NCI-H446 treated with DMSO at 0.1 percent for 48 hours (cell line): ENCODE results near the gene GNAT2.

ENCODE experiments used
- DNase-seq: peaks from one replicate; lab custom pipeline; 2025; lab: John Stamatoyannopoulos, UW

The GNAT2 gene

GRCh38 chr1:109610609-109611307, 8.7 kb downstream of the GNAT2 start:
- DNase-seq, result no peak

GRCh38 chr1:109609881-109610280, 9.5 kb downstream of the GNAT2 start:
- no peak for DNase-seq

- no peak for DNase-seq
Observed at GRCh38 chr1:109605381-109605780, 14.0 kb downstream of the GNAT2 start.

GRCh38 chr1:109603229-109603628, 16.2 kb downstream of the GNAT2 start:
- DNase-seq, result no peak

DNA sequence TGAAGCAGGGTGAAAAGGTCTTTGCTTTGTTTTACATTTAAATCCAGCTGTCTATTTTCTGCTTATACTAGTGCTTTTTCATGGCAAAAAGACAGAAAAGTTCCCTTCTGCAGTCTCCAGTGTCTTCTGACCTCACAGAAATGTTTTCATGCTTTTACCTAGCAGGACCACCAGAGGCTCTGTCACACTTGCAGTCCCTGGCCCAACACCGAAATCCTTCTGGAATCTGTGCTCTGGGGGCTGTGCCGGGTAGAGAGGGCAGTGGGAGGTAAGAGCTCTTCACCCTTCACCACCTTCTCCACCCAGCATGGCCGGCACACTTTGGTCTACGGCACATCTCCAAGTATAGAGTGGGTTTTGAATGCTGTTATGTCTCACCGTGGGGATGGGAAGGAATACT, 20.8 kb downstream of the GNAT2 start:
- no peak for DNase-seq

DNA sequence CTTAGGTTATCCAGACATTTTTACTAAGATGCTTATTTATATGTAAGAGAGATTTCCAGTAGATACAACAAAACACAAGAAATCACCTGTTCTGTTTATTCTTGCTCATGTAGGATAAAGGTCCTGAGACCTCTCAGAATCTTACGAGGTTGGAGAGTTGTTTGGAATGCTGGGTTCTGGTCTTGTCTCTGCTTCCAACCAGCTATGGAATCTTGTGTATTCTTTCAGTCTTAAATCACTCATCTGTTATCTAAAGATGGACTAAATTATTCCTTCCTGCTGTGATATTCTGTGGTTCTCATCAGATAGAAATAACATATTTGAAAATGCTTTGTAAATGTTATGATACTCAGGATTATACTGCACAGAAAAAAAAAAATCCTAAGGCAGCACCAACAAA, 21.3 kb downstream of the GNAT2 start:
- DNase-seq, result no peak

DNA sequence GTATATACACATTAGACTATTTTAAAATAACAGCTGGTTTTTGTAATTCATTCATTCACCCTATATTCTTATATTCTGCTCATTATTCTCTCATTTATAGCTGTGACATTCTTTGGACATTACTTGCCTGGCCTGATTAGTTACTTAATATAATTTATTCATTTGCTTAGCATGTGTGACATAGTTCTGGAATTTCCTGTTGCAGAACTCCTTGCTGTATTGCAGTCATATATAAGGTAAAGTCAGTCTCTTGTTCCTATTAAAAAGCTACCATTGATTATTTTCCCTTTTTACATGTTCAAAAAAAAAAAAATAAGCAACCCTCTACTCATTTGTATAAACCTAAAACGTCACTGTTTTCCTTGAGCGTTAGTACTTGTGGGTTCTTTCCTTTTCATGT, 23.9 kb downstream of the GNAT2 start:
- no peak for DNase-seq

DNA sequence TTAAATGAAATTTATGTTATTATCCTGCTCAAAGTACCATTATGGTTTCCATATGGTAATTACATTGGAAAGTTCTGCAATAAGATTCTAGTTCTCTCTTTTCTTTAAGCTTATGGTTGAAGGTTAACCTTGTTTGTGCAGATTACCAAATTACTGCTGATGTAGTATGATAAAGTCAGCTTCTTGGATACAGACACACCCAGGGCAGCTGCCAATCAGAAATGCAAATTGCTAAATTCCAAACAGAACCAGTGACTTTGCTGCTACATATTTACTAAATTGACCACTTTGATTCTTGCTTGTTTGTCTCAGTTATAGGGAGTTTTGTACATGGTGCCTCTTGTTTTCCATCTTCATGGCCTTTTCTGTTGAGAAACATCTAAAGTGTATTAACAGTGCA, 26.5 kb downstream of the GNAT2 start:
- DNase-seq, result no peak

DNA sequence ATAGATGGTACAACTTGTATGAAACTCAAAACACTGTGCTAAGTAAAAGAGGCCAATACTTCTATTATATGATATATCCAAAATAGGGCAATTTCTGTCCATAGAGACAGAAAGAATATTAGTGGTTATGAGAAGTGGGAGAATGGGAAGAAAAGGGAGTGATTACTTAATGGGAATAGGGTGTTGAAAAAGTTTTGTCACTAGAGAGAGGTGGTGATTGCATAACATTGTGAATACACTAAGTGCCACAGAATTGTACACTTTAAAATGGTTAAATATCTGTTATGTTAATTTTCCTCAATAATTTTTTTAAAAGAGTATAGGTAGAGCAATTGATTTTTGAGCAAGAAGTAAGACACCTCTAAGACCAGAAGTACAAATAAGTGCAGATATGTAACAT, 29.7 kb downstream of the GNAT2 start:
- DNase-seq, result no peak

GRCh38 chr1:109589177-109589576, 30.2 kb downstream of the GNAT2 start:
- no peak for DNase-seq

DNA sequence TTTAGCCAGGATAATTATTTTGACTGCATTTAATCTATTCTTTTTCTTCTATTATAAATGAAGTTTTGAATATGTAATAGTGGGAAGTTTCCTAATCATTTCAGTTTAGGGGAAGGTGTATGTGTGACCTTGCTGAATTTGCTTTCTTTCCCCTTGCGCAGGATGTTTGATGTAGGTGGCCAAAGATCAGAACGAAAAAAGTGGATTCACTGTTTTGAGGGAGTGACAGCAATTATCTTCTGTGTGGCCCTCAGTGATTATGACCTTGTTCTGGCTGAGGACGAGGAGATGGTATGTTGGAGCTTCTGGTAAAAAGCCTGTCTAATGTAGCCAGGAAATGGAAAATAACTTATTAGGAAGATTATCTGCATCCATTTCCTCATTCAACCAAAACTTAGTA, 33.4 kb downstream of the GNAT2 start:
- no peak for DNase-seq

DNA sequence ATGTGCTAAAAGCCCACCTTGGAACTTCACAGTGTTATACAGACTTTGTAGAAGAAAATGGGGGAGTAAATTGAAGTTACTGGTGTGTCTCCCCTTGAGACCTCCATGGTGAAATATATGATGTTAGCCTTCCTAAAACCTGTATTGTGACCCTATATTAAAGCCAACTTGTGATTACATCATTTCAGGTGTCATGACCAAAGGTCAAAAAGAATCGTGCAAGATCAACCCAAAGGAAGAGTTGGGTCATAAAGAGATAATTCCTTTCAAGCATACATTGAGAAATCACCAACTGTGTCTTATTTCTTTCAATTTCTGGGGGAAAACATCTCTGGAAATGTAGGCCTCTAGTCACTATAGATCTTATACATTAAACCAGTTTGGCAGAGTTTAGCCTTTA, 34.6 kb downstream of the GNAT2 start:
- no peak for DNase-seq

DNA sequence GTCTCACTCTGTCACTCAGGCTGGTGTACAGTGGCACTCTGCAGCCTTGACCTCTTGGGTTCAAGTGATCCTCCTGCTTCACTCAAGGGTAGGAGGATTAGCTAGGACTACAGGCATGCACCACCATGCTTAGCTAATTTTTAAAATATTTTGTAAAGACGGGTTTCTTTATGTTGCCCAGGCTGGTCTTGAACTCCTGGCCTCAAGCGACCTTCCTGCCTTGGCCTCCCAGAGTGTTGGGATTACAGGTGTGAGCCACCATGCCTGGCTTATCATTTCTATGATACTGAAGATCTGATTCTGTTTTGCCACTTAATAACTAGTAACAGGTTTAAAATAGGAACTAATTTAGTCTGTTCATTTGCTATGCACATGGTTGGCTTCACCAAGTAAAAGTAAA, 37.4 kb downstream of the GNAT2 start:
- DNase-seq, result no peak

GRCh38 chr1:109579491-109579890, 39.9 kb downstream of the GNAT2 start:
- peak; percentile 85 for DNase-seq

DNA sequence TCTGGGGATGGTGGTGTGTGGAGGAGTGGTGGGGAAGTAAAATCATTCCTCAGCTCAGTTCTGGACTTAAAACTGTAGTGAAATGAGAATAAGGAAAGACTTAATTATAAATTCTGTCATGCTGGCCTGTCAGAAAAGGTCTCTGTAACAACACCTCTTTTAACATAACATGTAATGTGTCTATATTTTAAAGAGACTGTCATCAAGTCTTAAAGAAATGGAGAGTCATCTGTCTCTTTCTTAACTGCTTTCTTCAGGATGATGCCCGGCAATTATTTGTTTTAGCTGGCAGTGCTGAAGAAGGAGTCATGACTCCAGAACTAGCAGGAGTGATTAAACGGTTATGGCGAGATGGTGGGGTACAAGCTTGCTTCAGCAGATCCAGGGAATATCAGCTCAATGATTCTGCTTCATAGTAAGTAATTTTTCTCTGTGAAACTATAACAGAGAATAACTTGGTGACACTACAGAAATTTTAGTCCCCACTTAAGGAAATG, 40.4 kb downstream of the GNAT2 start:
- DNase-seq, result no peak

GRCh38 chr1:109573785-109574184, 45.6 kb downstream of the GNAT2 start:
- DNase-seq, result no peak

- no peak for DNase-seq
Observed at GRCh38 chr1:109570414-109570813, 49.0 kb downstream of the GNAT2 start.

- DNase-seq, result no peak
Observed at GRCh38 chr1:109569323-109569722, 50.1 kb downstream of the GNAT2 start.

DNA sequence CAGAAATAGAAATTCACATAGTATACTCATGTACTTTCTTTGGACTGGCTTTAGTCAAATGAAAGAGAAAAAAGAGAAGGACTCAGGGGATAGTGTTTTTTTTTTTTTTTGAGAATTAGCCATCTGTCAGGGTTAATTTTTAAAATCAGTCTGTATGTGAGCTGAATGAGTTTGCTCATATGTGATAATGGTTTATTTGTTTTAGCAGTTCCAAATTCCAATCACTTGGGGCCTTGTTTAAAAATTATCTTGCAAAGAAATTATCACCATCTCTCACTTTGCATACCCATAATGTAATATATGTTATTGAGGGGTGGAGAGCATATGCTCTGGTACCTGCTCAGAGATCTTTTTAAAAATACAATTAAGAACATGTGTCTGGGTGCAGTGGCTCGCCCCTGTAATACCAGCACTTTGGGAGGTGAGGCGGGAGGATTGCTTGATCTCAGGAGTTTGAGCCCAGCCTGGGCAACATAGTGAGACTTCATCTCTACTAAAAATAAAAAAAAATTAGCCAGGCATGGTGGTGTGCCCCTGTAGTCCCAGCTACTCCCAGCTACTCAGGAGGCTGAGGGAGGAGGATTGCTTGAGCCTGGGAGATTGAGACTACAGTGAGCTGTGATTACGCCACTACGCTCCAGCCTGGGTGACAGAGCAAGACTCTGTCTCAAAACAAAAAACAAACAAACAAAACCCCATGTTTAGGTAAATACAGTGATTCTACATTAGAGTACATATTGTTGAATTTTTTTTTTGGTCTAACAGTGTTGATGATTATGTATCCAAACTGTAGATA, 51.3 kb downstream of the GNAT2 start:
- DNase-seq, result peak; percentile 61

- no peak for DNase-seq
Observed at GRCh38 chr1:109566982-109567381, 52.4 kb downstream of the GNAT2 start.

- DNase-seq, result no peak
Observed at GRCh38 chr1:109565241-109565640, 54.2 kb downstream of the GNAT2 start.

DNA sequence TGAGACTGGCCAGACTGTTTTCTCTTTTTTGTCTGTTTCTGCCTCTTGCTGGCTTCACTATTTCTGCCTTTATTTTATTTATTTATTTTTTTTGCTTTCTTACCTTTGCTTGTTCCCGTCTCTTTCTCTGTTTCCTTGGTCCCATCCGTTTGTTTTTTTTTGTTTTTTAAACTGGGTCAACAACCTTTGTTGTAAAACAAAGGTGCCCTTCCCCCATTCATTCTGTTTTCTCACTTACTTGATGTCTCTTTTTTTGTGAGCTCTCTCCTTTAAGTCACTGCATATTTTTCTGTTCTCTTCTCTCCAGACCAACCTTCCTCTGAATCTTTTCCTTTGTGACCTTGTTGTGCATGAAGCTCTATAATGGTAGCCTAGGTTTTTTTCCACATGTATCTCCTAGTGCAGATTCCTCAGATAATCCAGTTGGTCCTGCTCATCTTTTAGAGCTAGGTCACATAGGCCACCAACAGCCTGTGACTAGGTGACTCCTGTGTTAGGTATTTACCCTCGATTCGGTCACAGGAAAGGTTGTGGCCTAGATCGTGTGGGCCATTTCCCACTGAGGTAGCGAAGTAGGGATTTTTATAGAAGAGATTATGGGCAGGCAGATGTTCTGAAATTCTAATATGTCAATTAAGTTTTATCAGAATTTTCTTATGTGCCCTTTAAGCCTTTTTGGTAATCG, 55.1 kb downstream of the GNAT2 start:
- no peak for DNase-seq

DNA sequence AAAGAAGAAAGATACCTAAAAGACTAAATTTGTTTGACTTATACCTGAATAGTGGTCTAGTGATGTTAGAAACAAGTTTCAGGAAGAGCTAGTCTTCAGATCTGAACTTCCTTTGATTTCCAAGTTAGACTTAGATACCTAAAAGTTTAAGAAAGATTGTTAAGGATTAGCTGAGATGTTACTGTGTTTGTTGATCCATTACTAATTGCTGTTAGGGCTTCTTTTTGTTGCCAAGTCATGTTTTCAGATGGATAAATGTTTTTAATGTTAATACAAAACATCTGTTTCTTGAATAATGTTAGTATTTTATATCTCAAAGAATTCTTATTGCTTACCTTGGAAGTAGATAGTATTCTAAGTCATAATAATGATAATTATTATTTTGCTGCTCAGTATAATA, 59.4 kb downstream of the GNAT2 start:
- no peak for DNase-seq
